GM23338 (cell line): ENCODE measurements around the gene CFH. TPM values are rescaled to one million over a fixed set of nuclear protein-coding genes. Genes with fewer than 3 reads are reported as not detected.

ENCODE experiments used
- ATAC-seq: fragments of 200-7000 bp; cut with Tn5 transposase; 3 replicates; pipeline ENCODE4 v1.9.1; 2020
- DNase-seq: peaks from one replicate; pipeline ENCODE4 v3.0.0-alpha.2; 2015; ENCODE audit warnings: low spot score
- H2AFZ ChIP-seq: fragments of 200-600 bp; sonication (generic); 2 replicates; pipeline ENCODE4 v1.8.0; 2016; ENCODE audit warnings: antibody characterized with exemption, mild to moderate bottlenecking, moderate library complexity
- H3F3A ChIP-seq: fragments of 200-600 bp; sonication (generic); replicated peaks from 2 replicates; pipeline ENCODE4 v1.8.0; 2017; ENCODE audit warnings: antibody characterized with exemption, mixed run types, low read depth
- H3K27ac ChIP-seq: fragments of 200-600 bp; sonication (generic); 2 replicates; pipeline ENCODE4 v1.6.1; 2016; ENCODE audit warnings: low read depth
- H3K27me3 ChIP-seq: fragments of 200-600 bp; sonication (generic); 2 replicates; pipeline ENCODE4 v1.8.0; 2016; ENCODE audit warnings: mild to moderate bottlenecking, mixed run types, moderate library complexity; ENCODE audit not compliant: insufficient read depth
- H3K36me3 ChIP-seq: fragments of 200-600 bp; sonication (generic); 2 replicates; pipeline ENCODE4 v1.8.0; 2016; ENCODE audit warnings: mild to moderate bottlenecking; ENCODE audit not compliant: insufficient read depth
- H3K4me1 ChIP-seq: fragments of 200-600 bp; sonication (generic); 2 replicates; pipeline ENCODE4 v1.8.0; 2016; ENCODE audit warnings: mild to moderate bottlenecking, moderate library complexity; ENCODE audit not compliant: insufficient read depth
- H3K4me2 ChIP-seq: fragments of 200-600 bp; sonication (generic); 2 replicates; pipeline ENCODE4 v1.7.1; 2017; ENCODE audit warnings: mixed run types
- H3K4me3 ChIP-seq: fragments of 200-600 bp; sonication (generic); 2 replicates; pipeline ENCODE4 v1.6.1; 2016; ENCODE audit warnings: mixed run types
- H3K79me2 ChIP-seq: fragments of 200-600 bp; sonication (generic); replicated peaks from 2 replicates; pipeline ENCODE4 v1.8.0; 2017; ENCODE audit warnings: mild to moderate bottlenecking; ENCODE audit not compliant: insufficient read depth
- H3K9me2 ChIP-seq: fragments of 200-600 bp; sonication (generic); 2 replicates; pipeline ENCODE4 v1.8.0; 2017; ENCODE audit not compliant: insufficient read depth
- H4K20me1 ChIP-seq: fragments of 200-600 bp; sonication (generic); replicated peaks from 2 replicates; pipeline ENCODE4 v1.8.0; 2017; ENCODE audit warnings: mild to moderate bottlenecking; ENCODE audit not compliant: insufficient read depth
- H3K27ac Mint-ChIP-seq: 2 replicates; pipeline ENCODE4 v1.8.0; 2020; ENCODE audit warnings: inconsistent platforms, mild to moderate bottlenecking, moderate library complexity, mixed read lengths
- H3K27me3 Mint-ChIP-seq: 3 replicates; pipeline ENCODE4 v1.8.0; 2022; ENCODE audit warnings: low read depth, mild to moderate bottlenecking, moderate library complexity, mixed read lengths, inconsistent platforms; ENCODE audit not compliant: insufficient read depth, poor library complexity
- H3K36me3 Mint-ChIP-seq: 3 replicates; pipeline ENCODE4 v1.8.0; 2021; ENCODE audit warnings: low read depth, mild to moderate bottlenecking, inconsistent platforms, moderate library complexity, mixed read lengths
- H3K4me1 Mint-ChIP-seq: 3 replicates; pipeline ENCODE4 v1.8.0; 2020; ENCODE audit warnings: mild to moderate bottlenecking, inconsistent platforms, mixed read lengths
- H3K4me3 Mint-ChIP-seq: 3 replicates; pipeline ENCODE4 v1.8.0; 2021; ENCODE audit warnings: moderate library complexity, mild to moderate bottlenecking, inconsistent platforms, mixed read lengths
- H3K9me3 Mint-ChIP-seq: 3 replicates; pipeline ENCODE4 v1.8.0; 2020; ENCODE audit warnings: moderate library complexity, mild to moderate bottlenecking, inconsistent platforms, mixed read lengths
- CREB1 ChIP-seq: fragments of 250-450 bp; sonication (Bioruptor Pico); IDR thresholded peaks from 2 replicates; pipeline ENCODE4 v1.5.0; 2020; ENCODE audit warnings: low read depth, mild to moderate bottlenecking, moderate library complexity
- JUNB ChIP-seq: IDR thresholded peaks from one replicate; pipeline ENCODE4 v1.6.1; 2016; ENCODE audit warnings: antibody characterized with exemption; ENCODE audit not compliant: unreplicated experiment
- POLR2AphosphoS5 ChIP-seq: IDR thresholded peaks from 2 replicates; pipeline ENCODE4 v1.6.1; 2016; ENCODE audit warnings: antibody characterized with exemption, low read depth
- STAT1 ChIP-seq: IDR thresholded peaks from one replicate; pipeline ENCODE4 v1.6.1; 2016; ENCODE audit warnings: antibody characterized with exemption; ENCODE audit not compliant: unreplicated experiment
- ZNF114 ChIP-seq: fragments of 250-450 bp; sonication (Bioruptor Pico); IDR thresholded peaks from 2 replicates; pipeline ENCODE4 v1.5.0; 2020; ENCODE audit warnings: mild to moderate bottlenecking, moderate library complexity
- ZNF331 ChIP-seq: fragments of 250-450 bp; sonication (Bioruptor Pico); IDR thresholded peaks from 2 replicates; pipeline ENCODE4 v1.5.0; 2020; ENCODE audit warnings: low read depth, mild to moderate bottlenecking, moderate library complexity
- polyA plus RNA-seq: library from polyadenylated mRNA; unstranded; fragments of >200 nt; fragmentation: Nextera tagmentation; extraction: Ambion mirVana; gene quantifications from 2 replicates; pipeline ENCODE4 v1.2.1, GENCODE V29; 2016
- total RNA-seq: library from RNA; depleted of rRNA; stranded (reverse); fragments of >200 nt; shearing (Covaris generic); gene quantifications from 2 replicates; pipeline ENCODE4 v1.2.3, GENCODE V29; 2014
- TF ChIP-seq, protein P1 (sequence below): fragments of 250-450 bp; sonication (Bioruptor Pico); IDR thresholded peaks from 2 replicates; pipeline ENCODE4 v1.5.0; 2020; ENCODE audit warnings: mild to moderate bottlenecking, moderate library complexity
- TF ChIP-seq, protein P2 (sequence below): IDR thresholded peaks from one replicate; pipeline ENCODE4 v1.6.1; 2018; ENCODE audit warnings: antibody characterized with exemption; ENCODE audit not compliant: unreplicated experiment
- TF ChIP-seq, protein P3 (sequence below): IDR thresholded peaks from 2 replicates; pipeline ENCODE4 v1.6.1; 2016; ENCODE audit warnings: antibody characterized with exemption
- TF ChIP-seq, protein P4 (sequence below), 2 experiments: fragments of 200-600 bp in 1 of 2; sonication (generic) in 1 of 2; conservative IDR thresholded peaks; 2 replicates each; pipeline versions ENCODE4 v1.5.1 to v1.6.1; 2016 to 2017; ENCODE audit warnings: antibody characterized with exemption in 2 of 2, low read depth in 2 of 2, mild to moderate bottlenecking in 2 of 2, moderate library complexity in 1 of 2

The CFH gene
- total and polyA plus RNA-seq, 2 experiments from 2014 or later, result not detected

DNA sequence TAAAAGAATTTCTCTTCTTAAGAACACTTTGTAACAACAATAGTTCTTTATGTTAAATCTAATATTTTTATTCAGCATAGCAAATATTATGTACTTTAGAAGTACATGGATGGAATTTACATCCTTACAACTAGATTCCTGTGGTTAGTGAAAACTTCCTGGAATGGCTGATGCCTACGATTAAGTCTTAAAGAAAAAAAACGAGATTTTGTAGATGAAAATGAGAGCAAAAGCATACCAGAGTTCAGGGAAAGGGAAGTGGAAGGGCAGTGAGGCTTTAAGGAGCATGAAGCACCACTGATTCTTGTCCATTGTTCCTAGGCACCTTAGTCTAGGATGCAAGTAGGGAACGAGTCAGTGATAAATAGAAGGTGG lies 26.7 kb downstream of the CFH start:
- Mint-ChIP-seq H3K27me3 (no peaks in the 10 kb centered on the region), H3K4me1 (no peaks in the 10 kb centered on the region), H3K36me3 (no peaks in the 10 kb centered on the region), H3K4me3 (no peak overlapping the region), H3K27ac (no peak overlapping the region), H3K9me3 (no peaks in the 10 kb centered on the region)
- no peak for DNase-seq
- Histone ChIP-seq H3K79me2 (no peaks in the 10 kb centered on the region), H3K36me3 (no peaks in the 10 kb centered on the region), H3F3A (no peaks in the 10 kb centered on the region), H3K27ac (no peak overlapping the region), H3K4me2 (no peak overlapping the region), H3K4me1 (no peaks in the 10 kb centered on the region), H3K27me3 (no peaks in the 10 kb centered on the region), H2AFZ (no peak overlapping the region), H4K20me1 (no peaks in the 10 kb centered on the region), H3K9me2 (no peaks in the 10 kb centered on the region), H3K4me3 (no peak overlapping the region)
- TF ChIP-seq, protein P1, sequence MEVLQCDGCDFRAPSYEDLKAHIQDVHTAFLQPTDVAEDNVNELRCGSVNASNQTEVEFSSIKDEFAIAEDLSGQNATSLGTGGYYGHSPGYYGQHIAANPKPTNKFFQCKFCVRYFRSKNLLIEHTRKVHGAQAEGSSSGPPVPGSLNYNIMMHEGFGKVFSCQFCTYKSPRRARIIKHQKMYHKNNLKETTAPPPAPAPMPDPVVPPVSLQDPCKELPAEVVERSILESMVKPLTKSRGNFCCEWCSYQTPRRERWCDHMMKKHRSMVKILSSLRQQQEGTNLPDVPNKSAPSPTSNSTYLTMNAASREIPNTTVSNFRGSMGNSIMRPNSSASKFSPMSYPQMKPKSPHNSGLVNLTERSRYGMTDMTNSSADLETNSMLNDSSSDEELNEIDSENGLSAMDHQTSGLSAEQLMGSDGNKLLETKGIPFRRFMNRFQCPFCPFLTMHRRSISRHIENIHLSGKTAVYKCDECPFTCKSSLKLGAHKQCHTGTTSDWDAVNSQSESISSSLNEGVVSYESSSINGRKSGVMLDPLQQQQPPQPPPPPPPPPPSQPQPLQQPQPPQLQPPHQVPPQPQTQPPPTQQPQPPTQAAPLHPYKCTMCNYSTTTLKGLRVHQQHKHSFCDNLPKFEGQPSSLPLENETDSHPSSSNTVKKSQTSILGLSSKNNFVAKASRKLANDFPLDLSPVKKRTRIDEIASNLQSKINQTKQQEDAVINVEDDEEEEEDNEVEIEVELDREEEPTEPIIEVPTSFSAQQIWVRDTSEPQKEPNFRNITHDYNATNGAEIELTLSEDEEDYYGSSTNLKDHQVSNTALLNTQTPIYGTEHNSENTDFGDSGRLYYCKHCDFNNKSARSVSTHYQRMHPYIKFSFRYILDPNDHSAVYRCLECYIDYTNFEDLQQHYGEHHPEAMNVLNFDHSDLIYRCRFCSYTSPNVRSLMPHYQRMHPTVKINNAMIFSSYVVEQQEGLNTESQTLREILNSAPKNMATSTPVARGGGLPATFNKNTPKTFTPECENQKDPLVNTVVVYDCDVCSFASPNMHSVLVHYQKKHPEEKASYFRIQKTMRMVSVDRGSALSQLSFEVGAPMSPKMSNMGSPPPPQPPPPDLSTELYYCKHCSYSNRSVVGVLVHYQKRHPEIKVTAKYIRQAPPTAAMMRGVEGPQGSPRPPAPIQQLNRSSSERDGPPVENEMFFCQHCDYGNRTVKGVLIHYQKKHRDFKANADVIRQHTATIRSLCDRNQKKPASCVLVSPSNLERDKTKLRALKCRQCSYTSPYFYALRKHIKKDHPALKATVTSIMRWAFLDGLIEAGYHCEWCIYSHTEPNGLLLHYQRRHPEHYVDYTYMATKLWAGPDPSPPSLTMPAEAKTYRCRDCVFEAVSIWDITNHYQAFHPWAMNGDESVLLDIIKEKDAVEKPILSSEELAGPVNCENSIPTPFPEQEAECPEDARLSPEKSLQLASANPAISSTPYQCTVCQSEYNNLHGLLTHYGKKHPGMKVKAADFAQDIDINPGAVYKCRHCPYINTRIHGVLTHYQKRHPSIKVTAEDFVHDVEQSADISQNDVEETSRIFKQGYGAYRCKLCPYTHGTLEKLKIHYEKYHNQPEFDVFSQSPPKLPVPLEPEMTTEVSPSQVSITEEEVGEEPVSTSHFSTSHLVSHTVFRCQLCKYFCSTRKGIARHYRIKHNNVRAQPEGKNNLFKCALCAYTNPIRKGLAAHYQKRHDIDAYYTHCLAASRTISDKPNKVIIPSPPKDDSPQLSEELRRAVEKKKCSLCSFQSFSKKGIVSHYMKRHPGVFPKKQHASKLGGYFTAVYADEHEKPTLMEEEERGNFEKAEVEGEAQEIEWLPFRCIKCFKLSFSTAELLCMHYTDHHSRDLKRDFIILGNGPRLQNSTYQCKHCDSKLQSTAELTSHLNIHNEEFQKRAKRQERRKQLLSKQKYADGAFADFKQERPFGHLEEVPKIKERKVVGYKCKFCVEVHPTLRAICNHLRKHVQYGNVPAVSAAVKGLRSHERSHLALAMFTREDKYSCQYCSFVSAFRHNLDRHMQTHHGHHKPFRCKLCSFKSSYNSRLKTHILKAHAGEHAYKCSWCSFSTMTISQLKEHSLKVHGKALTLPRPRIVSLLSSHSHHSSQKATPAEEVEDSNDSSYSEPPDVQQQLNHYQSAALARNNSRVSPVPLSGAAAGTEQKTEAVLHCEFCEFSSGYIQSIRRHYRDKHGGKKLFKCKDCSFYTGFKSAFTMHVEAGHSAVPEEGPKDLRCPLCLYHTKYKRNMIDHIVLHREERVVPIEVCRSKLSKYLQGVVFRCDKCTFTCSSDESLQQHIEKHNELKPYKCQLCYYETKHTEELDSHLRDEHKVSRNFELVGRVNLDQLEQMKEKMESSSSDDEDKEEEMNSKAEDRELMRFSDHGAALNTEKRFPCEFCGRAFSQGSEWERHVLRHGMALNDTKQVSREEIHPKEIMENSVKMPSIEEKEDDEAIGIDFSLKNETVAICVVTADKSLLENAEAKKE (CRISPR knock-in tag), result no peak
- no peak for ATAC-seq

DNA sequence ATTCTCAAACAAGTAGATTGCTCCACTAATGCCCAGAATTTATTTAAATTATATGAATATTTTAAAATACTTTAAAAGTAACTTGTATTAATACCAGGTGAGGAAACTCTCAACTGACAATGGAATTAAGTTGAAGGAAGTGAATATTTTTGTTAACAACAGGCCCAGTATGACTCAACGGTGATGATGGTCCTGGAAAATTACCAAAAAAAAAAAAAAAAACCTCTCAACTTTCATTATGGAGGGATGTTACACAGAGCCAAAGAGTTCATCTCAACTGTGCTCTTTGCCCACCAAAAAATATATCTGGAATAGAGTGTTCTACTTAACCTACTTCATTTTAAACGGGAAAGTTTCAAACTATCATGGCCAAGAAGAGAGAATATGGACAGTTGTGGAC lies 28.3 kb downstream of the CFH start:
- Histone ChIP-seq H3K4me3 (no peak overlapping the region), H3K27me3 (no peaks in the 10 kb centered on the region), H3K79me2 (no peaks in the 10 kb centered on the region), H3K4me2 (no peak overlapping the region), H3K27ac (no peak overlapping the region), H4K20me1 (no peaks in the 10 kb centered on the region), H3K4me1 (no peaks in the 10 kb centered on the region), H3K36me3 (no peaks in the 10 kb centered on the region), H2AFZ (no peak overlapping the region), H3K9me2 (no peaks in the 10 kb centered on the region), H3F3A (no peaks in the 10 kb centered on the region)
- no peaks in the 10 kb centered on the region for H3K27me3 Mint-ChIP-seq
- DNase-seq (no peak), ATAC-seq (no peak)
- no peak overlapping the region for H3K4me3 Mint-ChIP-seq
- no peaks in the 10 kb centered on the region for H3K36me3 Mint-ChIP-seq
- H3K27ac Mint-ChIP-seq, result no peak overlapping the region
- no peaks in the 10 kb centered on the region for H3K9me3 Mint-ChIP-seq
- no peaks in the 10 kb centered on the region for H3K4me1 Mint-ChIP-seq
- TF ChIP-seq STAT1, result no peak
- TF ChIP-seq, protein P2, sequence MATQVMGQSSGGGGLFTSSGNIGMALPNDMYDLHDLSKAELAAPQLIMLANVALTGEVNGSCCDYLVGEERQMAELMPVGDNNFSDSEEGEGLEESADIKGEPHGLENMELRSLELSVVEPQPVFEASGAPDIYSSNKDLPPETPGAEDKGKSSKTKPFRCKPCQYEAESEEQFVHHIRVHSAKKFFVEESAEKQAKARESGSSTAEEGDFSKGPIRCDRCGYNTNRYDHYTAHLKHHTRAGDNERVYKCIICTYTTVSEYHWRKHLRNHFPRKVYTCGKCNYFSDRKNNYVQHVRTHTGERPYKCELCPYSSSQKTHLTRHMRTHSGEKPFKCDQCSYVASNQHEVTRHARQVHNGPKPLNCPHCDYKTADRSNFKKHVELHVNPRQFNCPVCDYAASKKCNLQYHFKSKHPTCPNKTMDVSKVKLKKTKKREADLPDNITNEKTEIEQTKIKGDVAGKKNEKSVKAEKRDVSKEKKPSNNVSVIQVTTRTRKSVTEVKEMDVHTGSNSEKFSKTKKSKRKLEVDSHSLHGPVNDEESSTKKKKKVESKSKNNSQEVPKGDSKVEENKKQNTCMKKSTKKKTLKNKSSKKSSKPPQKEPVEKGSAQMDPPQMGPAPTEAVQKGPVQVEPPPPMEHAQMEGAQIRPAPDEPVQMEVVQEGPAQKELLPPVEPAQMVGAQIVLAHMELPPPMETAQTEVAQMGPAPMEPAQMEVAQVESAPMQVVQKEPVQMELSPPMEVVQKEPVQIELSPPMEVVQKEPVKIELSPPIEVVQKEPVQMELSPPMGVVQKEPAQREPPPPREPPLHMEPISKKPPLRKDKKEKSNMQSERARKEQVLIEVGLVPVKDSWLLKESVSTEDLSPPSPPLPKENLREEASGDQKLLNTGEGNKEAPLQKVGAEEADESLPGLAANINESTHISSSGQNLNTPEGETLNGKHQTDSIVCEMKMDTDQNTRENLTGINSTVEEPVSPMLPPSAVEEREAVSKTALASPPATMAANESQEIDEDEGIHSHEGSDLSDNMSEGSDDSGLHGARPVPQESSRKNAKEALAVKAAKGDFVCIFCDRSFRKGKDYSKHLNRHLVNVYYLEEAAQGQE, result no peak
- TF ChIP-seq, protein P3, sequence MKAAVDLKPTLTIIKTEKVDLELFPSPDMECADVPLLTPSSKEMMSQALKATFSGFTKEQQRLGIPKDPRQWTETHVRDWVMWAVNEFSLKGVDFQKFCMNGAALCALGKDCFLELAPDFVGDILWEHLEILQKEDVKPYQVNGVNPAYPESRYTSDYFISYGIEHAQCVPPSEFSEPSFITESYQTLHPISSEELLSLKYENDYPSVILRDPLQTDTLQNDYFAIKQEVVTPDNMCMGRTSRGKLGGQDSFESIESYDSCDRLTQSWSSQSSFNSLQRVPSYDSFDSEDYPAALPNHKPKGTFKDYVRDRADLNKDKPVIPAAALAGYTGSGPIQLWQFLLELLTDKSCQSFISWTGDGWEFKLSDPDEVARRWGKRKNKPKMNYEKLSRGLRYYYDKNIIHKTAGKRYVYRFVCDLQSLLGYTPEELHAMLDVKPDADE, result no peak
- TF ChIP-seq JUNB, result no peak
- no peak for TF ChIP-seq POLR2AphosphoS5
- no peak for TF ChIP-seq ZNF331 (CRISPR knock-in tag)
- TF ChIP-seq ZNF114, result no peak
- TF ChIP-seq, protein P4, sequence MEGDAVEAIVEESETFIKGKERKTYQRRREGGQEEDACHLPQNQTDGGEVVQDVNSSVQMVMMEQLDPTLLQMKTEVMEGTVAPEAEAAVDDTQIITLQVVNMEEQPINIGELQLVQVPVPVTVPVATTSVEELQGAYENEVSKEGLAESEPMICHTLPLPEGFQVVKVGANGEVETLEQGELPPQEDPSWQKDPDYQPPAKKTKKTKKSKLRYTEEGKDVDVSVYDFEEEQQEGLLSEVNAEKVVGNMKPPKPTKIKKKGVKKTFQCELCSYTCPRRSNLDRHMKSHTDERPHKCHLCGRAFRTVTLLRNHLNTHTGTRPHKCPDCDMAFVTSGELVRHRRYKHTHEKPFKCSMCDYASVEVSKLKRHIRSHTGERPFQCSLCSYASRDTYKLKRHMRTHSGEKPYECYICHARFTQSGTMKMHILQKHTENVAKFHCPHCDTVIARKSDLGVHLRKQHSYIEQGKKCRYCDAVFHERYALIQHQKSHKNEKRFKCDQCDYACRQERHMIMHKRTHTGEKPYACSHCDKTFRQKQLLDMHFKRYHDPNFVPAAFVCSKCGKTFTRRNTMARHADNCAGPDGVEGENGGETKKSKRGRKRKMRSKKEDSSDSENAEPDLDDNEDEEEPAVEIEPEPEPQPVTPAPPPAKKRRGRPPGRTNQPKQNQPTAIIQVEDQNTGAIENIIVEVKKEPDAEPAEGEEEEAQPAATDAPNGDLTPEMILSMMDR (conservative IDR thresholded peaks at IDR 0.05; ENCODE audit: low read depth in 2 of 2), result no peak
- TF ChIP-seq CREB1 (CRISPR knock-in tag), result no peak
